SK-N-MC (cell line): ENCODE data around the gene COL8A1.

Experiments used
- EZH2 ChIP-seq: fragments of 200-600 bp; sonication (generic); IDR thresholded peaks from one replicate; pipeline ENCODE4 v1.6.1; 2017; ENCODE audit warnings: antibody characterized with exemption
- FOXP2 ChIP-seq: optimal IDR thresholded peaks from 2 replicates; pipeline ENCODE3; 2011; ENCODE audit warnings: mild to moderate bottlenecking, moderate library complexity; ENCODE audit not compliant: insufficient read depth; ENCODE audit errors: extremely low read length, control extremely low read depth
- POLR2AphosphoS5 ChIP-seq: IDR thresholded peaks from 2 replicates; pipeline ENCODE4 v1.6.1; 2012; ENCODE audit warnings: mild to moderate bottlenecking, low read depth, low read length, borderline replicate concordance

DNA sequence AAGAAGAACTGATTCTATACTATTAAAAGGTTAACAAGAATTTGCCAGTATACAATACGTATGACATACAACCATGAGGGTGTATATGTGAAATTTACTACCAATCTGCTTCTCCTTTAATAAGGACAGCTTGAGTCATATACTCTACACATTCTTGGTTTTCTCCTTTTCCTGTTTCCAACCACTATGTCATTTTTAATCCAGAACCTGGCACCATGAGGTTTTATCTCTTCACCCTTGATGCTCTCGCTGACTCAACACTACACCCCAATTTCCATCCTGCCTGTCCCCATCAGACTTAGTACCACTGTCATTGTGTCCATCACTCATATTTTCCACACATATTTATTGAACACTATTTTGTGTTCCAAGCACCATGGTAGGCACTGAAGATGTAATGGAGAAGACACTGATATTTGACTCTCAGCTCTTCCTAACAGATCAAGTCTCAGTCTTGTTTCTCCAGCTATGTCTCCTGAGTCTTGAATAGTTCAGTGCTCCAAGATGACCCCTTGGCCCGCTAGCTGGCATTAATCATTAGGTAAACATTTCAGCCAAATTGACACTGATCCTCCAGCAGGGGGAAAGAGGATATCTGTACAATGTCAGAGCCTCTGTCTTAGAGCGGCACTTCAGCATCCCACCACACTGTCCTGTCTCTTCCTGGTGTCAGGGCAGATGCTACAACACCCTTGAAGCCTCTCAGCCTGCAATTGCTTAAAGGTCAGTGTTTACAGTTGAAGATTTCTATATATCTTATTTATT, 11.2 kb upstream of the COL8A1 start:
- TF ChIP-seq POLR2AphosphoS5 (no peak), FOXP2 (no peak), EZH2 (no peak)
